Retinal pigment epithelial cell (primary cell): ENCODE measurements around the gene DHX38.

Experiments used
- DNase-seq: peaks from one replicate; pipeline ENCODE4 v3.0.0-alpha.2; 2010; ENCODE audit warnings: low read depth
- H3K4me3 ChIP-seq: 2 replicates; pipeline ENCODE4 v1.5.1; 2011; ENCODE audit warnings: mild to moderate bottlenecking, low read length, control low read depth, moderate library complexity
- CTCF ChIP-seq: conservative IDR thresholded peaks from 2 replicates; pipeline ENCODE4 v1.5.1; 2011; ENCODE audit warnings: low read depth, low read length, control low read depth, inconsistent platforms

Gene DHX38

GRCh38 chr16:72131036-72131435 is 37.4 kb downstream of the DHX38 start:
- no peak for DNase-seq
- TF ChIP-seq CTCF = no peak
- H3K4me3 ChIP-seq = no peak overlapping the region

- DNase-seq = no peak
- no peak overlapping the region for H3K4me3 ChIP-seq
- TF ChIP-seq CTCF = no peak
Measured at GRCh38 chr16:72132726-72133125, 39.1 kb downstream of the DHX38 start.

- DNase-seq = no peak
- no peak for TF ChIP-seq CTCF
- no peak overlapping the region for H3K4me3 ChIP-seq
Measured at GRCh38 chr16:72134507-72134906, 40.9 kb downstream of the DHX38 start.

GRCh38 chr16:72137380-72138063 is 43.9 kb downstream of the DHX38 start:
- TF ChIP-seq CTCF = no peak
- DNase-seq = no peak
- H3K4me3 ChIP-seq = no peak overlapping the region

- DNase-seq = no peak
- no peak overlapping the region for H3K4me3 ChIP-seq
- TF ChIP-seq CTCF = no peak
Measured at GRCh38 chr16:72138064-72138572, 44.5 kb downstream of the DHX38 start.

- no peak for TF ChIP-seq CTCF
- no peak overlapping the region for H3K4me3 ChIP-seq
- DNase-seq = no peak
Measured at GRCh38 chr16:72139908-72140307, 46.3 kb downstream of the DHX38 start.

GRCh38 chr16:72142476-72142875 is 48.8 kb downstream of the DHX38 start:
- TF ChIP-seq CTCF = no peak

More at GRCh38 chr16:72142476-72142875, 48.8 kb downstream of the DHX38 start:
- no peak for DNase-seq
- no peak overlapping the region for H3K4me3 ChIP-seq
